ENCODE measurements around the gene TMEFF2.

DNA sequence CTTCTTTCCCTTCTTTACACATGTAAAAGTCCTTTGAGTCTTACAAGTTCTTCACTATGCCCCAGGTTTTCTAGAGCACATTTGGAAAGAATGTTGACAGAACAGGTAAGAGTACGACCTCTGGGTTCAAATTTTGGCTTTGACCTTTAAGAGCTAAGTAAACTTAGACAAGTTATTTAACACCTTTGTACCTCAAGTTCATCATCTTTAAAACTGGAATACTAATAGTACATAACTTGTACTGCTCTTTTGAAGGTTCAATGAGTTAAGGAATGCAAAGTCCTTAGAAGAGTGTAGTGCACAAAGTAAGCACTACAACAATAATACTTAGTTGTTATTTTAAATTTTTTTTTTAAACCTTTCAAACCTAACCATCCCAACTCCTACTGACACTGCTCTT is 156.6 kb downstream of the TMEFF2 start:
- TF ChIP-seq CTCF (IDR thresholded peaks at IDR 0.05; ENCODE audit: insufficient read depth, low read length, poor library complexity, severe bottlenecking) (no peak), EZH2phosphoT487 (conservative IDR thresholded peaks at IDR 0.05; ENCODE audit: low read length) (no peak)

Data from SU-DHL-6 (cell line).